ENCODE results near the gene SLC46A2. TPM values are rescaled to one million over a fixed set of nuclear protein-coding genes. Genes with fewer than 3 reads are reported as not detected.

SLC46A2 gene
- total RNA-seq, 1 experiment from 2014 or later: not detected

GRCh38 chr9:112867275-112867991 lies 23.2 kb downstream of the SLC46A2 start:
- H3K27me3 ChIP-seq (ENCODE audit: insufficient read depth, low read length): no peaks in the 10 kb centered on the region
- ChIA-PET CTCF (no interaction called here), RAD21 (ENCODE audit: low non-redundant PET in 1 of 2, low total read pairs in 2 of 2, uncharacterized antibody in 2 of 2, unreplicated experiment in 2 of 2) (interaction anchor here in 1 of 2 experiments (0.7 kb wide), 1 partner anchor 13 kb away, joined by 4 read pairs; no protein-coding TSS in a partner anchor), POLR2A (interaction anchor here (0.6 to 0.7 kb wide), 2 partner anchors 24 to 736 kb away, joined by 4 to 6 read pairs; no protein-coding TSS in a partner anchor)
- H3K9me3 ChIP-seq (ENCODE audit: control insufficient read depth in 1 of 2, insufficient read depth in 1 of 2, low read depth in 1 of 2, low read length in 2 of 2): no peaks in the 10 kb centered on the region
- H3K9ac ChIP-seq (ENCODE audit: low read length): peak overlapping the region; percentile 41; the same call in 1 of the 2 replicates
- no peaks in the 10 kb centered on the region for H3K79me2 ChIP-seq (ENCODE audit: insufficient read depth, low read length)
- ATAC-seq (peak; percentile 86), DNase-seq (ENCODE audit: low read depth, low spot score) (peak; percentile 75)
- H3K4me2 ChIP-seq (ENCODE audit: low read length): peak overlapping the region; percentile 69
- H3K4me1 ChIP-seq (ENCODE audit: control insufficient read depth in 1 of 2, insufficient read depth in 2 of 2, low read length in 2 of 2): peaks cover 8 to 26% of the 10 kb centered on the region in 2 experiments
- H3K4me3 ChIP-seq (replicated peaks in 1 of 2; ENCODE audit: low read depth in 1 of 2, low read length in 2 of 2): peak overlapping the region in 1 of 2 experiments; percentile 38; a peak in 2 of 4 replicates
- no peaks in the 10 kb centered on the region for H3K9me2 ChIP-seq (ENCODE audit: insufficient read depth)
- intact Hi-C loops (cut with micrococcal nuclease): no loop called here
- peak overlapping the region; percentile 59; the same call in 1 of the 2 replicates for H3K27ac ChIP-seq (ENCODE audit: low read depth, low read length)
- TF ChIP-seq FOSL1 (IDR thresholded peaks at IDR 0.05; ENCODE audit: low read depth): 0 out of 2 replicates have a peak, but pooled peaks have one; percentile 33
- TF ChIP-seq SRF (IDR thresholded peaks at IDR 0.05; ENCODE audit: low read depth): no peak
- TF ChIP-seq SP1 (IDR thresholded peaks at IDR 0.05; ENCODE audit: low read depth): peak; percentile 25; the same call in 1 of the 2 replicates
- peak; percentile 41; the same call in 1 of the 2 replicates for TF ChIP-seq JUND (IDR thresholded peaks at IDR 0.05)
- no TSS peak for BruUV-seq (replicated peaks)
- no peaks in the 10 kb centered on the region for H3K36me3 ChIP-seq (ENCODE audit: control insufficient read depth in 1 of 2, insufficient read depth in 2 of 2, low read length in 2 of 2)
- no peaks in the 10 kb centered on the region for H4K20me1 ChIP-seq (ENCODE audit: insufficient read depth)
- no peak overlapping the region for H2AFZ ChIP-seq (ENCODE audit: low read depth, low read length, poor library complexity, severe bottlenecking)

GRCh38 chr9:112866662-112867274 lies 23.9 kb downstream of the SLC46A2 start:
- RAD21 ChIA-PET (ENCODE audit: low non-redundant PET in 1 of 2, low total read pairs in 2 of 2, uncharacterized antibody in 2 of 2, unreplicated experiment in 2 of 2): interaction anchor here in 1 of 2 experiments (0.7 kb wide), 1 partner anchor 14 kb away, joined by 4 read pairs; no protein-coding TSS in a partner anchor
- Histone ChIP-seq H2AFZ (ENCODE audit: low read depth, low read length, poor library complexity, severe bottlenecking) (no peak overlapping the region), H3K4me3 (replicated peaks in 1 of 2; ENCODE audit: low read depth in 1 of 2, low read length in 2 of 2) (peak overlapping the region in 1 of 2 experiments; percentile 7; a peak in 1 of 4 replicates), H3K79me2 (ENCODE audit: insufficient read depth, low read length) (no peaks in the 10 kb centered on the region), H3K36me3 (ENCODE audit: control insufficient read depth in 1 of 2, insufficient read depth in 2 of 2, low read length in 2 of 2) (no peaks in the 10 kb centered on the region), H3K9me2 (ENCODE audit: insufficient read depth) (no peaks in the 10 kb centered on the region), H3K9me3 (ENCODE audit: control insufficient read depth in 1 of 2, insufficient read depth in 1 of 2, low read depth in 1 of 2, low read length in 2 of 2) (no peaks in the 10 kb centered on the region), H4K20me1 (ENCODE audit: insufficient read depth) (no peaks in the 10 kb centered on the region), H3K27ac (ENCODE audit: low read depth, low read length) (peak overlapping the region; percentile 59; the same call in 1 of the 2 replicates), H3K27me3 (ENCODE audit: insufficient read depth, low read length) (no peaks in the 10 kb centered on the region), H3K9ac (ENCODE audit: low read length) (no peak overlapping the region), H3K4me2 (ENCODE audit: low read length) (peak overlapping the region; percentile 69), H3K4me1 (ENCODE audit: control insufficient read depth in 1 of 2, insufficient read depth in 2 of 2, low read length in 2 of 2) (peaks cover 8 to 26% of the 10 kb centered on the region in 2 experiments)
- peak; percentile 64 for ATAC-seq
- TF ChIP-seq SRF (IDR thresholded peaks at IDR 0.05; ENCODE audit: low read depth) (no peak), FOSL1 (IDR thresholded peaks at IDR 0.05; ENCODE audit: low read depth) (no peak), CEBPB (IDR thresholded peaks at IDR 0.05; ENCODE audit: low read depth) (no peak)
- BruUV-seq (replicated peaks): no TSS peak
- intact Hi-C loops (cut with micrococcal nuclease): no loop called here
- DNase-seq (ENCODE audit: low read depth, low spot score): peak; percentile 48
- POLR2A ChIA-PET: interaction anchor here (0.7 kb wide), 1 partner anchor 23 kb away, joined by 4 read pairs; no protein-coding TSS in a partner anchor
- CTCF ChIA-PET: no interaction called here

All from HCT116 (cell line).